ENCODE data around the gene NUP155. TPM values are rescaled to one million over a fixed set of nuclear protein-coding genes. Genes with fewer than 3 reads are reported as not detected.
"Not testable (repeated sequence)": the region's sequence is repeated elsewhere in the genome, so short reads cannot be mapped to it uniquely, and the experiment has no call there.

NUP155 gene
- total RNA-seq, 1 donor from 2014 or later, result 38.7 TPM

DNA sequence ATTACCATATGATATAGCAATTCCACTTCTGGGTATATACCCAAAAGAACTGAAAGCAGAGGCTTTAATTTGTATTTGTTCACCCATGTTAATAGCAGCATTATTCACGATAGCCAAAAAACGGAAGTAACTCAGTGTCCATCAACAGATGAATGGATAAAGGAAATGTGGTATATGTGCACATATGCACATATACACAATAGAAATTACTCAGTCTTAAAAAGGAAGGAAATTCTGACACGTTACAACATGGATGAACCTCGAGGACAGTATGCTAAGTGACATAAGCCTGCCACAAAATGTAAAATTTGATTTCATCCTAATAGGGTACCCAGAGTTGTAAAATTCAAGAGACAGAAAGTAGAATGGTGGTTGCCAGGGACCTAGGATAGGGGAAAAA, 54.9 kb downstream of the NUP155 start:
- Mint-ChIP-seq H3K9me3 (no peaks in the 10 kb centered on the region), H3K4me1 (peaks cover 8% of the 10 kb centered on the region), H3K4me3 (no peak overlapping the region), H3K36me3 (ENCODE audit: low read depth) (peaks cover 81% of the 10 kb centered on the region), H3K27me3 (no peaks in the 10 kb centered on the region), H3K27ac (no peak overlapping the region)
- TF ChIP-seq CTCF (IDR thresholded peaks at IDR 0.05), result no peak
- CTCF ChIA-PET, result no interaction called here
- DNase-seq (no peak), ATAC-seq (ENCODE audit: low read depth) (no peak)
- intact Hi-C loops (cut with micrococcal nuclease), result no loop called here
- POLR2A ChIA-PET, result no interaction called here

DNA sequence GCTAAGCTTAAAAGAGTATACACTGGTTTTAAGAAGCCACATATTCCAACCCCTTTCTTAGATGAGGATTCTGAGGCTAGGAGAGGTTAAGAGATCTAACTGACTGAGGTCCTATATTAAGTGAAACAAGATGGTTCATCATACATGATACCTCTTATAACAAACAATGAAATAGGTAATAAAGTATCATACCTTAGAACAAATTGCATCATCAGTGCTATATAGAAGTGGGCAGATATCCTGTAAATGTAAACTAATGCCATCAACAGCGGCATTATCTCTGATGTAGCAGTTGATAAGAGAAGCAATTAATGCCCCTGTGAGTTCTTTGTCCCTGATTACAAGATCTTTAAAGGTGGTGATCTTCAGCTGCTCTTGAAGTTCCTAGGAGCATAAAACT, 60.5 kb downstream of the NUP155 start:
- Mint-ChIP-seq H3K9me3 (no peaks in the 10 kb centered on the region), H3K4me1 (no peaks in the 10 kb centered on the region), H3K27ac (no peak overlapping the region), H3K36me3 (ENCODE audit: low read depth) (peaks cover 76% of the 10 kb centered on the region), H3K27me3 (no peaks in the 10 kb centered on the region), H3K4me3 (no peak overlapping the region)
- ATAC-seq (ENCODE audit: low read depth) (no peak), DNase-seq (no peak)
- CTCF ChIA-PET, result no interaction called here
- POLR2A ChIA-PET, result no interaction called here
- intact Hi-C loops (cut with micrococcal nuclease), result loop anchor here (2.0 kb wide), 1 partner anchor 18 kb away; no protein-coding TSS in a partner anchor
- TF ChIP-seq CTCF (IDR thresholded peaks at IDR 0.05), result no peak

GRCh38 chr5:37308793-37309192, 62.1 kb downstream of the NUP155 start:
- CTCF ChIA-PET, result no interaction called here
- no peak for DNase-seq
- no peaks in the 10 kb centered on the region for H3K9me3 Mint-ChIP-seq
- H3K27ac Mint-ChIP-seq, result no peak overlapping the region
- no peak for TF ChIP-seq CTCF (IDR thresholded peaks at IDR 0.05)
- no peak for ATAC-seq (ENCODE audit: low read depth)
- H3K4me1 Mint-ChIP-seq, result no peaks in the 10 kb centered on the region
- intact Hi-C loops (cut with micrococcal nuclease), result loop anchor here (5.0 kb wide), 1 partner anchor 34 kb away; no protein-coding TSS in a partner anchor
- H3K27me3 Mint-ChIP-seq, result no peaks in the 10 kb centered on the region
- POLR2A ChIA-PET, result interaction anchor here (0.6 kb wide), 1 partner anchor 180 kb away, joined by 4 read pairs; no protein-coding TSS in a partner anchor
- H3K36me3 Mint-ChIP-seq (ENCODE audit: low read depth), result peaks cover 75% of the 10 kb centered on the region
- no peak overlapping the region for H3K4me3 Mint-ChIP-seq

GRCh38 chr5:37304888-37305287, 66.0 kb downstream of the NUP155 start:
- CTCF ChIA-PET, result no interaction called here
- TF ChIP-seq CTCF (IDR thresholded peaks at IDR 0.05), result no peak
- intact Hi-C loops (cut with micrococcal nuclease), result loop anchor here (5.0 kb wide), 1 partner anchor 37 kb away; no protein-coding TSS in a partner anchor
- Mint-ChIP-seq H3K27me3 (no peaks in the 10 kb centered on the region), H3K27ac (no peak overlapping the region), H3K36me3 (ENCODE audit: low read depth) (peaks cover 78% of the 10 kb centered on the region), H3K9me3 (no peaks in the 10 kb centered on the region), H3K4me1 (no peaks in the 10 kb centered on the region), H3K4me3 (no peak overlapping the region)
- ATAC-seq (ENCODE audit: low read depth) (no peak), DNase-seq (no peak)
- POLR2A ChIA-PET, result no interaction called here

DNA sequence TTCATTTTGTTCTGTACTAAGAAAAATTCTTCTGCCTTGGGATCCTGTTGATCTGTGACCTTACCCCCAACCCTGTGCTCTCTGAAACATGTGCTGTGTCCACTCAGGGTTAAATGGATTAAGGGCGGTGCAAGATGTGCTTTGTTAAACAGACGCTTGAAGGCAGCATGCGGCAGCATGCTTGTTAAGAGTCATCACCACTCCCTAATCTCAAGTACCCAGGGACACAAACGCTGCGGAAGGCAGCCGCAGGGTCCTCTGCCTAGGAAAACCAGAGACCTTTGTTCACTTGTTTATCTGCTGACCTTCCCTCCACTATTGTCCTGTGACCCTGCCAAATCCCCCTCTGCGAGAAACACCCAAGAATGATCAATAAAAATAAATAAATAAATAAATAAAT, 74.6 kb downstream of the NUP155 start:
- H3K27me3 Mint-ChIP-seq; DNase-seq; ATAC-seq (ENCODE audit: low read depth); H3K9me3 Mint-ChIP-seq; POLR2A ChIA-PET; H3K27ac Mint-ChIP-seq; H3K4me1 Mint-ChIP-seq; intact Hi-C loops (cut with micrococcal nuclease); H3K4me3 Mint-ChIP-seq; CTCF ChIA-PET: not testable (repeated sequence)
- peaks cover 63% of the 10 kb centered on the region for H3K36me3 Mint-ChIP-seq (ENCODE audit: low read depth)

- CTCF ChIA-PET, result no interaction called here
- Mint-ChIP-seq H3K9me3 (peaks cover 23% of the 10 kb centered on the region), H3K4me1 (no peaks in the 10 kb centered on the region), H3K36me3 (ENCODE audit: low read depth) (peaks cover 3% of the 10 kb centered on the region), H3K27me3 (no peaks in the 10 kb centered on the region), H3K27ac (no peak overlapping the region), H3K4me3 (no peak overlapping the region)
- POLR2A ChIA-PET, result interaction anchor here (0.7 kb wide), 1 partner anchor 37 kb away, joined by 3 read pairs; no protein-coding TSS in a partner anchor
- intact Hi-C loops (cut with micrococcal nuclease), result no loop called here
- TF ChIP-seq CTCF (IDR thresholded peaks at IDR 0.05), result no peak
- ATAC-seq (ENCODE audit: low read depth) (no peak), DNase-seq (no peak)
Measured at GRCh38 chr5:37283214-37283820, 87.6 kb downstream of the NUP155 start.

All from activated B cell treated with CpG ODN at 0.5 μM for 24 hours (primary cell).